Activated CD4-positive, alpha-beta T cell treated with anti-CD3 and anti-CD28 coated beads for 36 hours (primary cell): ENCODE results near the gene PRAMEF12. TPM values are rescaled to one million over a fixed set of nuclear protein-coding genes. Genes with fewer than 3 reads are reported as not detected.
A peak's percentile ranks its signal among the peaks of the same experiment; 100 is the strongest.
"Not testable (repeated sequence)": the region's sequence is repeated elsewhere in the genome, so short reads cannot be mapped to it uniquely, and the experiment has no call there.

Experiments used
- ATAC-seq: fragments of 200-7000 bp; cut with Tn5 transposase; one replicate; pipeline ENCODE4 v1.10.0; 2021; ENCODE audit warnings: mild to moderate bottlenecking, moderate library complexity
- CTCF ChIA-PET: fragments of 350-600 bp; sonication (Branson Sonifier 250); formaldehyde crosslinking; loops from one replicate; lab custom pipeline; 2021; ENCODE audit warnings: antibody characterized with exemption; lab: Charles Lee
- POLR2A ChIA-PET: fragments of 350-600 bp; sonication (Branson Sonifier 250); formaldehyde crosslinking; loops from one replicate; lab custom pipeline; 2021; ENCODE audit warnings: antibody characterized with exemption, inconsistent platforms; lab: Charles Lee
- DNase-seq: peaks from one replicate; pipeline ENCODE4 v3.0.0-alpha.2; 2020
- H3K27ac Mint-ChIP-seq: one replicate; pipeline ENCODE4 v1.8.0; 2021; ENCODE audit warnings: mixed read lengths
- H3K27me3 Mint-ChIP-seq: one replicate; pipeline ENCODE4 v1.8.0; 2021; ENCODE audit warnings: mixed read lengths
- H3K36me3 Mint-ChIP-seq: one replicate; pipeline ENCODE4 v1.8.0; 2021; ENCODE audit warnings: low read depth, mixed read lengths
- H3K4me1 Mint-ChIP-seq: one replicate; pipeline ENCODE4 v1.8.0; 2021; ENCODE audit warnings: mixed read lengths
- H3K4me3 Mint-ChIP-seq: one replicate; pipeline ENCODE4 v1.8.0; 2021; ENCODE audit warnings: mild to moderate bottlenecking, moderate library complexity, mixed read lengths
- H3K9me3 Mint-ChIP-seq: one replicate; pipeline ENCODE4 v1.8.0; 2021; ENCODE audit warnings: low read depth, mixed read lengths
- intact Hi-C, 2 experiments: fragments of 100-400 bp; cut with DNase I in 1 of 2; cut with micrococcal nuclease in 1 of 2; formaldehyde crosslinking; loops; one replicate each; pipeline versions ENCODE4 v1.14.2 to v1.15.1; 2022 to 2024; cut with DNase I, micrococcal nuclease
- total RNA-seq, 2 experiments: library from RNA; stranded (reverse); gene quantifications; one replicate each; pipeline ENCODE4 v1.2.3, GENCODE V29; 2021

The PRAMEF12 gene
- total RNA-seq, result not detected

DNA sequence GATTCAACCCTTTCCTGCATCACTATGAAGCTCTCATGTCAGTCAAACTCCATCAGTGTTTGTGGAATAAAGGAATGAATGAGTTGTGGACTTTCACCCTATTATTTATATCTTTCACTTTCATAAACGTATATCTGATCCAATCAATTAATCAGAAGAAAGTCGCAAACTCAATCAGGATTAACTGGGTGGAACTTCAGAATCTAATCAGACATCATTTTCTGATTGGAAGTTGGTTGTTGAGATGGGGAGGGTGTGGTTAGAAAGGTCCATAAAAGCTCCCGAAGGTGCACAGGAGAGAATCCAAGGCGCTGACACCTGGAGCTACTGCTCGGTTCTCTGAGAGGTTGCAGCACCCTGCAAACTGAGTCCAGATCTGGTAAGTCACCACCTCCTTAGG lies at the start of gene PRAMEF12:
Gene PRAMEF12, plus strand, starts transcription at position 301 of the 400 bp plus-strand sequence. CDS start 1,130 bp downstream, outside the sequence.
- Mint-ChIP-seq H3K9me3 (no peaks in the 10 kb centered on the region), H3K27me3 (peaks cover 17% of the 10 kb centered on the region), H3K27ac (no peak within 1 kb of the TSS), H3K4me3 (no peak within 1 kb of the TSS), H3K4me1 (no peaks in the 10 kb centered on the region), H3K36me3 (no peaks in the 10 kb centered on the region)
- POLR2A ChIA-PET, result no interaction called here
- intact Hi-C loops, result no loop called here
- ATAC-seq, result no peak
- DNase-seq, result no peak
- CTCF ChIA-PET, result interaction anchor here (0.6 kb wide), 1 partner anchor 305 kb away, joined by 3 read pairs; no protein-coding TSS in a partner anchor

DNA sequence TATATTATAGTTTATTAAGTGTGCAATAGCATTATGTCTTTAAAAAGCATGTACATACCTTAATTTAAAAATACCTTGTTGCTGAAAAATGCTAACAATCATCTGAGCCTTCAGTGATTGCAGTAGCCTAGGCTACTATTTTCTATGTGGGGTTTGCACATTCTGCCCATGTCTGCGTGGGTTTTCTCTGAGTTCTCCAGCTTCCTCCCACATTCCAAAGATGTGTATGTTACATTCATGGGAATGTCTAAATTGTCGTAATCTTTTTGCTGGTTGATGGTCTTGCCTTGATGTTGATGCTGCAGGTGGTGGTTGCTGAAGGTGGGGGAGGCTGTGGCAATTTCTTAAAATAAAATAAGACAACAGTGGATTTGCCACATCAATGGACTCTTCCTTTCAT lies 45.1 kb upstream of the PRAMEF12 start:
- H3K27me3 Mint-ChIP-seq, result peaks cover 29% of the 10 kb centered on the region

DNA sequence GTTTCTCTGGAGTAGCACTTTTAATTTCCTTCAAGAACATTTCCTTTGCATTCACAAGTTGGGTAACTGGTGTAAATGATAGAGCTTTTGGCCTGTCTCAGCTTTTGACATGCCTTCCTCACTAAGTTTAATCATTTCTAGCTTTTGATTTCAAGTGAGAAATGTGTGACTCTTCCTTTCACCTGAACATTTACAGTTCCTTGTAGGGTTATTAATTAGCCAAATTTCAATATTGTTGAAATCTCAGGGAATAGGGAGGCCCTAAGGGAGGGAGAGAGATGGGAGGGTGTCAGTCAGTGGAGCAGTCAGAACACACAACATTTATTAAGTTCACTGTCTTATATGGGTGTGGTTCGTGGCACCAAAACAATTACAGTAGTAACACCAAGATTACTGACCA lies 43.4 kb upstream of the PRAMEF12 start:
- ChIA-PET POLR2A (no interaction called here), CTCF (no interaction called here)
- Mint-ChIP-seq H3K9me3 (peaks cover 14% of the 10 kb centered on the region), H3K4me3 (no peak overlapping the region), H3K36me3 (no peaks in the 10 kb centered on the region), H3K27me3 (peaks cover 37% of the 10 kb centered on the region), H3K27ac (no peak overlapping the region), H3K4me1 (no peaks in the 10 kb centered on the region)
- DNase-seq, result no peak
- intact Hi-C loops, result no loop called here
- no peak for ATAC-seq

More for the DNA sequence above, 45.1 kb upstream of the PRAMEF12 start:
- no peak for DNase-seq
- Mint-ChIP-seq H3K36me3 (no peaks in the 10 kb centered on the region), H3K9me3 (peaks cover 12% of the 10 kb centered on the region), H3K4me1 (no peaks in the 10 kb centered on the region), H3K27ac (no peak overlapping the region), H3K4me3 (no peak overlapping the region)
- POLR2A ChIA-PET, result no interaction called here
- intact Hi-C loops, result no loop called here
- CTCF ChIA-PET, result no interaction called here
- no peak for ATAC-seq

DNA sequence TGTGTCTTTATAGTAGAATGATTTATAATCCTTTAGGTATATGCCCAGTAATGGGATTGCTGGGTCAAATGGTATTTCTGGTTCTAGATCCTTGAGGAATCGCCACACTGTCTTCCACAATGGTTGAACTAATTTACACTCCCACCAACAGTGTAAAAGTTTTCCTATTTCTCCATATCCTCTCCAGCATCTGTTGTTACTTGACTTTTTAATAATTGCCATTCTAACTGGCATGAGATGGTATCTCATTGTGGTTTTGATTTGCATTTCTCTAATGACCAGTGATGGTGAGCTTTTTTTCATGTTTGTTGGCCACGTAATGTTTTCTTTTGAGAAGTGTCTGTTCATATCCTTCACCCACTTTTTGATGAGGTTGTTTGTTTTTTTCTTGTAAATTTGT lies 42.5 kb upstream of the PRAMEF12 start:
- H3K4me1 Mint-ChIP-seq, ATAC-seq, POLR2A ChIA-PET, DNase-seq, CTCF ChIA-PET, intact Hi-C loops, H3K27ac Mint-ChIP-seq, H3K4me3 Mint-ChIP-seq, H3K36me3 Mint-ChIP-seq: not testable (repeated sequence)
- H3K27me3 Mint-ChIP-seq, result peaks cover 42% of the 10 kb centered on the region
- H3K9me3 Mint-ChIP-seq, result peaks cover 17% of the 10 kb centered on the region

DNA sequence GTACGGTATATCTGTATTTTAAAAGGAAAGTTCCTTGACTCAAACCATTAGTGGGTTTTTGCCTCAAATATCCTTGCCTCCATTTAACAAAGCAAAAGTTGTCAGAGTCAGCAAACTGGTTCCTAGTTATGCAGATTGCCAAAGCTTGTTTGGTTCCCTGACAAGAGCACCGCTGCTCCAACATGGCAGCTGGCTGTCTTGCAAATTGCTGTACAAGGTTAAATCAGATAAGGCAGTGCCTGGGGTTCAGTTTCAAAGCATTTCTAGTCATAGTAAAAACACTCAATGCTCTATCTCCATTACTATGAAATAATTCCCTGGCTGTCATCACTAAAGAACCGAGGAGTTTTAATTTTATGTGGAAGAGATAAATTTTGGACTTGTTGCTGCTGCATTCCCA lies 38.9 kb upstream of the PRAMEF12 start:
- DNase-seq (no peak), ATAC-seq (no peak)
- peaks cover 17% of the 10 kb centered on the region for H3K9me3 Mint-ChIP-seq
- H3K4me3 Mint-ChIP-seq, result no peak overlapping the region
- peaks cover 48% of the 10 kb centered on the region for H3K27me3 Mint-ChIP-seq
- CTCF ChIA-PET, result no interaction called here
- H3K36me3 Mint-ChIP-seq, result no peaks in the 10 kb centered on the region
- no peak overlapping the region for H3K27ac Mint-ChIP-seq
- POLR2A ChIA-PET, result no interaction called here
- intact Hi-C loops, result no loop called here
- H3K4me1 Mint-ChIP-seq, result no peaks in the 10 kb centered on the region

DNA sequence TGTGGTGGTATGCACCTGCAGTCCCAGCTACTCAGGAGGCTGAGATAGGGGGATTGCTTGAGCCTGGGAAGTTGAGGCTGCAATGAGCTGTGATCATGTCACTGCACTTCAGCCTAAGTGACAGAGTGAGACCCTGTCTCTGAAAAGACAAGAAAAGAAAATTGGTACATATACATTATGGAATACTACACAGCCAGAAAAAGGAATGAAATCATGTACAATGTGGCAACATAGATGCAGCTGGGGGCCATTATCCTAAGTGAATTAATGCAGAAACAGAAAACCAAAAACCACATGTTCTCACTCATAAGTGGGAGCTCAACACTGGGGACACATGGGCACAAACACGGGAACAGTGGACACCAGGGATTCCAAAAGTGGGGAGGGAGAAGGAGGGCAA lies 34.6 kb upstream of the PRAMEF12 start:
- CTCF ChIA-PET, result no interaction called here
- peaks cover 3% of the 10 kb centered on the region for H3K9me3 Mint-ChIP-seq
- no peak overlapping the region for H3K27ac Mint-ChIP-seq
- no peak for DNase-seq
- H3K4me1 Mint-ChIP-seq, result no peaks in the 10 kb centered on the region
- POLR2A ChIA-PET, result no interaction called here
- ATAC-seq, result no peak
- H3K36me3 Mint-ChIP-seq, result no peaks in the 10 kb centered on the region
- intact Hi-C loops, result no loop called here
- peaks cover 34% of the 10 kb centered on the region for H3K27me3 Mint-ChIP-seq
- no peak overlapping the region for H3K4me3 Mint-ChIP-seq

DNA sequence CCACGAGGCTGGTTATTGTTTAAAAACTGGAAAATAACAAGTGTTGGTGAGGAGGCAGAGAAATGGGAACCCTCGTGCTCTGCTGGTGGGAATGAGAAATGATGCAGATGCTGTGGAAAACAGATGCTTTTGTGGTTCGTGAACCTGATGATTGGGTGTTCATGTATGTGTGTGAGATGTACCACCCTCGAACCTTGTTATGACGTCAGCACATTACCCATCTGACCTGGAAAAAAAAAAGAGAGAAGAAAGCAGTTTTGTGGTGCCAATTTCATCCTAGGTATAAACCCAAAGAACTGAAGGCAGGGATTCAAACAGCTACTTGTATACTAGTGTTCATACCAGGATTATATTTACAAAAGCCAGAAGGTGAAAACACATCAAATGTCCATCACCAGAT lies 33.9 kb upstream of the PRAMEF12 start:
- no peaks in the 10 kb centered on the region for H3K4me1 Mint-ChIP-seq
- POLR2A ChIA-PET, result no interaction called here
- intact Hi-C loops, result no loop called here
- no peak for DNase-seq
- peaks cover 35% of the 10 kb centered on the region for H3K27me3 Mint-ChIP-seq
- H3K4me3 Mint-ChIP-seq, result no peak overlapping the region
- peaks cover 3% of the 10 kb centered on the region for H3K9me3 Mint-ChIP-seq
- CTCF ChIA-PET, result no interaction called here
- ATAC-seq, result no peak
- no peak overlapping the region for H3K27ac Mint-ChIP-seq
- H3K36me3 Mint-ChIP-seq, result no peaks in the 10 kb centered on the region

DNA sequence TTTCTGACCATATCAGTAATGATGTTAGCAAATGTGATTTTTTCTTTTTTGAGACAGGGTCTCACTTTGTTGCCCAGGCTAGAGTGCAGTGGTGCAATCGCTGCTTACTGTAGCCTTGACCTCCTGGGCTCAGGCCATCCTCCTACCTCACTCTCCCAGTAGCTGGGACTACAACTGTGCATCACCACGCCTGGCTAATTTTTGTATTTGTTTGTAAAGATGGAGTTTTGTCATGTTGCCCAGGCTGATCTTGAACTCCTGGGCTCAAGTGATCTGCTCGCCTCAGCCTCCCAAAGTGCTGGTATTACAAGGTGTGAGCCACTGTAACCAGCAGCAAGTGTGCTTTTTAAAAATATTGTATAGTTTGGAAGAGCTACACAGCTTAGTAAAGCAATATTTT lies 31.6 kb upstream of the PRAMEF12 start:
- ChIA-PET CTCF (no interaction called here), POLR2A (no interaction called here)
- intact Hi-C loops, result no loop called here
- H3K4me1 Mint-ChIP-seq, result no peaks in the 10 kb centered on the region
- no peak overlapping the region for H3K4me3 Mint-ChIP-seq
- H3K27ac Mint-ChIP-seq, result no peak overlapping the region
- H3K9me3 Mint-ChIP-seq, result no peaks in the 10 kb centered on the region
- H3K36me3 Mint-ChIP-seq, result no peaks in the 10 kb centered on the region
- peaks cover 35% of the 10 kb centered on the region for H3K27me3 Mint-ChIP-seq
- ATAC-seq, result no peak
- no peak for DNase-seq

DNA sequence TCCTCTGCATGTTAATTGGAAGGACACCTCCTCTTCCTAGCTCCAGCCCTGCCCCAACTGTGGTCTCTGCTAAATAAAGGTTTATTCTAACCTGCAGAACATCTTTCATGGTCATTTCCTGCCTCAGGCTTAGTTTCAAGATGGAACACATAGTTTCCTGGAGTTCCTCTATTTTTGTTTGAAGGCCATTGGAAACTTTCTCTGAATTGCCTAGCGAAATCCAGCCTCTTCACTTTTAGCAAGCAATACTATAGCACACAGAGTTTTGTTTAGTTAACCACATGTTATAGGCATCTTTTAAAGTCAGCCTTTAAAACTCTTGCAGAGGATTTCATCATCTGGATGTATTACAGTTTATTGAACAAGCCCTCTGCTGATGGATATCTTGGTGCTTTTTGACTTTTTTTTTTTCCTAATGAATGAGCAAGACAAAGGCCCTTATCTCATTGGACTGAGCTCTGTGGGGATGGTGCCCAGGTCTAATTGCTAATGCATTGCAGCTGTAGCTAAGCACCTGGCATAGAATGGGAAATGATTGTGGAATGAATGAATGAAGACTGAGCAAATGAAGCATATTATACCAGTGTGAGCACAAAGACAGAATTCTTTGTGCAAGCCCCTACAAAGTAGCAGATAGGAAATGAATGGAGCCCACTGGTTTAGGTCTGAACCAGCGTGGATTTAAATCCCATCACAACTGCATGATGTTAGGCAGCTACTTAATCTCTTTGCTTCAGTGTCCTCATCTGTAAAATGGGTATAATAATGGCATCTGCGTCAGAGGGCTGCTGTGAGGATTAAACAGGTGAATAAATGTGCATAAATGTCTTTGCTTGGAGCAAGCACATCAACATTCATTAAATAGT lies 28.2 kb upstream of the PRAMEF12 start:
- peaks cover 22% of the 10 kb centered on the region for H3K9me3 Mint-ChIP-seq
- no peak overlapping the region for H3K4me3 Mint-ChIP-seq
- CTCF ChIA-PET, result no interaction called here
- DNase-seq (no peak), ATAC-seq (no peak)
- peaks cover 40% of the 10 kb centered on the region for H3K27me3 Mint-ChIP-seq
- H3K27ac Mint-ChIP-seq, result no peak overlapping the region
- POLR2A ChIA-PET, result no interaction called here
- intact Hi-C loops, result no loop called here
- H3K36me3 Mint-ChIP-seq, result no peaks in the 10 kb centered on the region
- no peaks in the 10 kb centered on the region for H3K4me1 Mint-ChIP-seq

DNA sequence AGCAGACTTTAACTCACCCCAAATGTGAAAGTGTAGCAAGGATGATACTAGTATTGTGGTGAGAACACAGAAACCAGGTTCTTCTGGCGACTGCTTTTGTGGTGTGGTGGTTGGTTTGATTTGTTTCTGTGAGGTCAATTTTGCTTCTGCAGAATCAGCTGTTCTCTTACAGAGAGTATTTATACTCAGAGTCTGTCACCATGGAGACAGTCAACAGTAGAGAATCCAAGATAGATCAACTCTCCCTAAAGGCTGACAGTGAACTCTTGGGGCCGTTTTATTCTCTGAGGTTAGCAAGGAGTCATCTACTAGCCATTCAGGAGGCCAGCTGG lies 27.6 kb upstream of the PRAMEF12 start, which contains the start of gene CFAP107:
Gene CFAP107, plus strand, starts transcription at position 209 of the 332 bp plus-strand sequence. CDS start 231 bp downstream, outside the sequence.
- ATAC-seq, result peak; percentile 39
- POLR2A ChIA-PET, result no interaction called here

DNA sequence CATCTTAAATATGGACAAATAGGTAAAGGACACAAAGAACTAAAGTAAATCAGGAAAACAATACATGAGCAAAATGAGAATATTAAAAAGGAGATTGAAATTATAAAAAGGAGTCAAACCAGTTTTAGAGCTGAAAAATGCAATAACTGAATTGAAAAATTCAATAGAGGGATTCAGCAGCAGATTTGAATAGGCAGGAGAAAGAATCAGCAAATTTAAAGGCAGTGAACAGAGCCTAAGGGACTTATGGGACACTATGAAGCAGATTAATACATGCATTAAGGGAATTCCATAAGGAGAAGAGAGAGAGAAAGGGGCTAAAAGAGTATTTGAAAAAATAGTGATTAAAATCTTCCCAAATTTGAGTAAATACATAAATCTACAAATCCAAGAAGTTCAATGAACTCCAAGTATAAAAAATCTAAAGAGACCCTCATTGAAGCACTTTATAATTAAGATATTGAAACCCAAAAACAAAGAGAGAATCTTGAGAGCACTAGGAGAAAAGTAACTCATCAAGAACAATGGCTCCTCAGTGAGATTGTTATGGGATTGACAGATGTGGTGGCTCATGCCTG lies 24.7 kb upstream of the PRAMEF12 start:
- intact Hi-C loops, result no loop called here
- ChIA-PET CTCF (interaction anchor here (0.6 kb wide), 1 partner anchor 28 kb away, joined by 3 read pairs; no protein-coding TSS in a partner anchor), POLR2A (no interaction called here)
- no peak for DNase-seq
- Mint-ChIP-seq H3K4me3 (no peak overlapping the region), H3K27me3 (peaks cover 47% of the 10 kb centered on the region), H3K27ac (no peak overlapping the region), H3K4me1 (no peaks in the 10 kb centered on the region), H3K9me3 (peaks cover 22% of the 10 kb centered on the region), H3K36me3 (no peaks in the 10 kb centered on the region)
- no peak for ATAC-seq

More for the DNA sequence above, 27.6 kb upstream of the PRAMEF12 start, which contains the start of gene CFAP107:
- intact Hi-C loops, result no loop called here
- H3K9me3 Mint-ChIP-seq, result peaks cover 22% of the 10 kb centered on the region
- CTCF ChIA-PET, result no interaction called here
- DNase-seq, result no peak
- no peak within 1 kb of the TSS for H3K4me3 Mint-ChIP-seq
- H3K36me3 Mint-ChIP-seq, result no peaks in the 10 kb centered on the region
- no peak within 1 kb of the TSS for H3K27ac Mint-ChIP-seq
- H3K4me1 Mint-ChIP-seq, result no peaks in the 10 kb centered on the region
- peaks cover 45% of the 10 kb centered on the region for H3K27me3 Mint-ChIP-seq

DNA sequence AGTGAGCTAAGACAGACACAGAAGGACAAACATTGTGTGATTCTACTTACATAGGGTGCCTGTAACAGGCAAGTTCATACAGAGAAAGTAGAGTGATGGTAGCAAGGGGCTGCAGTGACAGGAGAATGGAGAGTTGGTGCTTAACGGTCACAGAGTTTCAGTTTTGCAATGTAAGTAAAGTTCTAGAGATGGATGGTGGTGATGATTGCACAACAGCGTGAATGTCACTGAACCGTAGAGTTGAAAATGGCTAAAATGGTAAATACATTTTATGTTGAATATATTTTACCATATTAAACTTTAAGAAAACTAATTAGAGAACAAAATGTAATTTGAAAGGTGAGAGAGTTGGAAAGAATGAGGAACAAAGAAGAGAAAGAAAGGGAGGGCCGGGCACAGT lies 18.8 kb upstream of the PRAMEF12 start:
- POLR2A ChIA-PET, result no interaction called here
- intact Hi-C loops, result no loop called here
- no peaks in the 10 kb centered on the region for H3K4me1 Mint-ChIP-seq
- CTCF ChIA-PET, result interaction anchor here (0.7 kb wide), 1 partner anchor 153 kb away, joined by 4 read pairs; no protein-coding TSS in a partner anchor
- H3K9me3 Mint-ChIP-seq, result peaks cover 3% of the 10 kb centered on the region
- H3K27me3 Mint-ChIP-seq, result peaks cover 21% of the 10 kb centered on the region
- DNase-seq (no peak), ATAC-seq (no peak)
- H3K27ac Mint-ChIP-seq, result no peak overlapping the region
- H3K36me3 Mint-ChIP-seq, result no peaks in the 10 kb centered on the region
- no peak overlapping the region for H3K4me3 Mint-ChIP-seq
